HG02763 (cell line): ENCODE results near the gene OR51I1.

Experiments used
- ATAC-seq: cut with Tn5 transposase; IDR thresholded peaks from one replicate; pipeline ENCODE4 v1.9.1; 2021; ENCODE audit warnings: mild to moderate bottlenecking, moderate library complexity; ENCODE audit not compliant: unreplicated experiment

Gene OR51I1

GRCh38 chr11:5441414-5441813, at the start of gene OR51I1:
OR51I1 (minus strand) TSS chr11:5441514; CDS start chr11:5441514, 0 bp downstream.
- ATAC-seq = no peak

DNA sequence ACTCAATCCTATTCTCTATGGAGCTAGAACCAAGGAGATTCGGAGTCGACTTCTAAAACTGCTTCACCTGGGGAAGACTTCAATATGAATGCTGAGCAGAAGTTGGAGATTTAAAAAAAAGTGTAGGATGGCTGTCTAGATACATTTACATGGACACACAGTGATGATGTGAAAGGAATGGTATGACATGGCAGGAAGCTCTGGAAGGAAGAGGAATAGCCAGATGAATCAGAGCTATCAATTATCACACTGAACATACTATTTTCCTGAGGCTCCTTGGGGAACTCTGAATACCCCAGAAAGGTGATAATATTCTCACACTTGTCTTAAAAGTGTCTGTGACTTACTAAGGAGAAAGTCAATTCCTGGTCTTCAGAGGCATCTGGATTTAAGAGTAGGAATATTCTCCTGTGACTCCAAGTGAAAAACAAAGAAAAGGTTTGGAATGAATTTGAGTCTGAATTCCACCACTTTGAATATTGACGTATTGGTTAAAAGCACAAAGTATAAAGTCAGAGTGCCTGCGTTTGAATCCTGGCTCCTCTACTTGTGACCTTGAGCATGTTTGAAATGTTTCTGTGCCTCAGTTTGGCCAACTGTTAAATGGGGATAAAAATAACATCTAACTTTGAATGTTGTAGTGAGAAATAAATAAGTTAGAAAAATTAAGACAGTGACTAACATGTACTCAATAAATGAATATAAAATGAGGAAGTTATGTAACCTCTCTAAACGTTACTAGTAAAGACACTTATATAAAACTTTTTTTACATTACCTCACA, 48.5 kb upstream of the OR51I1 start:
- no peak for ATAC-seq

- no peak for ATAC-seq
These were observed 47.6 kb upstream of the OR51I1 start for GRCh38 chr11:5488798-5489399.

DNA sequence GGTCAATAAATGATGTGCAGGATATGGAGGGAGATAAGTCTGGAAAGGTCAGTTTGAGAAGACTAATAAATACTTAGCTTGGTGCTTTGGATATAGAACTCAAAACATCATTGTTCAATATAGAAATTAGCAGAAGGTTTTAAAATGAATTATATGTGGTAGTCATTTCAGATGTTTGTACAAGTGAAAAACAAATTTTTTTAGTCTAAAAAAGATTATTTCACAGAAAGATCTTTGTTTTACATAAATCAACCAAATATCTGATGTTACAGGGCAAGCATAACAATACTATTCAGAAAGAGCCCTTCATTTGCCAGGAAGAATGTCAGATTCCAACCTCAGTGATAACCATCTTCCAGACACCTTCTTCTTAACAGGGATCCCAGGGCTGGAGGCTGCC, 47.1 kb upstream of the OR51I1 start, which contains the start of gene OR52D1:
OR52D1 (plus strand) TSS at position 301 of the 400 bp plus-strand sequence; CDS start at position 323, 22 bp downstream.
- ATAC-seq = no peak

- no peak for ATAC-seq
These were observed 45.1 kb upstream of the OR51I1 start for GRCh38 chr11:5486421-5486820.

GRCh38 chr11:5486003-5486402, 44.7 kb upstream of the OR51I1 start:
- no peak for ATAC-seq

GRCh38 chr11:5476186-5476819, 35.0 kb upstream of the OR51I1 start:
- no peak for ATAC-seq

GRCh38 chr11:5473921-5474320, 32.6 kb upstream of the OR51I1 start:
- ATAC-seq = no peak

- no peak for ATAC-seq
These were observed 26.2 kb upstream of the OR51I1 start for GRCh38 chr11:5467527-5467926.

DNA sequence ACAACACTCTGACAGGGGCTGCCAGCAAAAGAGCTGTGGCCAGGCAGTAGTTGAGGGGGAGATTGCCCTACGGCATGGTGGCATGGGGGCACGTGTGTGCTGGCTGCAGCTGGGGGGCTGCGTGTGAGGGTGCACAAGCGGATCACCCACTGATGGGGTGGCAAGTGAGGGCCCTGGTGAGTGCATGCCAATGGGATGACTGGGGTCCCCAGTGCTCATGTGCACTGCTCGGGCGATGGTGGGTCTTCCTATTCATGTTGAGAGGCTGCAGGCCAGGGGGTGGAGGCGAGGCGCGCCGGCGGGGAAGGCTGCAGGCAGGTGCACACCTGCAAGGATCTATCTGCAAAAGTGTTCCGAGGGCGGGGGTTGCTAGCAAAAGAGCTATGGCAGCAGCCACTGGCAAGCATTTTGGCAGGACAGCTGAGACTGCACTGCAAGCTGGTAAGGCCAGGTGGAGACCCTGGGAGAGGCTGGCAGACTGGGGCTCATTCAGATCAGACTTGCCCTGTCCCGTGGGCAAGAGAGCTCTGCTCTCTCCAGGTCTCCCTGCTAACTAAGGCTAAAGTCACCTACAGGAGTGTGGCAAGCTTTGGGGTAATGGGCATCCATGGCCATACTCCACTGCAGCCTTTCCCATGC, 19.8 kb upstream of the OR51I1 start:
- ATAC-seq = no peak

GRCh38 chr11:5449432-5449831, 8.1 kb upstream of the OR51I1 start:
- ATAC-seq = no peak

DNA sequence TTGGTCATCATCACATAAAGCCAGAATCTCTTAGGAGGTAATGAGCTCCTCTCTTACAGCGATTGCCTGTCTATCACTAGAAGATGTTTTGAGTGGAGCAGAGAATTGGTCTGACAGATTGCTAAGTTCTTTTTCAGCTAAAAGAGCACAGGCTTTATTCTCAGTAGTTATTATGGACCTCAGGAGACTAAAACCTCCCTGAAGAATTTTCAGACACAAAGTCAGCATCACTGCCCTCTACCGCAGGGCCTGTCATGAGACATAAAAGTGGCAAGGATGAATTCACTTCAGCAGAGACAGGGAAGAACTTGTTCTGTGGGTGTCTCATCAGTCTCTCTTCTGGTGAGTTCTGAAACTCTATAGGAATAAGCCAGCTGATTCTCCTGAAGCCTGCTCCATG, 7.7 kb upstream of the OR51I1 start, which contains the start of gene OR51I2:
OR51I2 (plus strand) TSS at position 301 of the 400 bp plus-strand sequence. CDS start 4,166 bp downstream, outside the sequence.
- ATAC-seq = no peak

DNA sequence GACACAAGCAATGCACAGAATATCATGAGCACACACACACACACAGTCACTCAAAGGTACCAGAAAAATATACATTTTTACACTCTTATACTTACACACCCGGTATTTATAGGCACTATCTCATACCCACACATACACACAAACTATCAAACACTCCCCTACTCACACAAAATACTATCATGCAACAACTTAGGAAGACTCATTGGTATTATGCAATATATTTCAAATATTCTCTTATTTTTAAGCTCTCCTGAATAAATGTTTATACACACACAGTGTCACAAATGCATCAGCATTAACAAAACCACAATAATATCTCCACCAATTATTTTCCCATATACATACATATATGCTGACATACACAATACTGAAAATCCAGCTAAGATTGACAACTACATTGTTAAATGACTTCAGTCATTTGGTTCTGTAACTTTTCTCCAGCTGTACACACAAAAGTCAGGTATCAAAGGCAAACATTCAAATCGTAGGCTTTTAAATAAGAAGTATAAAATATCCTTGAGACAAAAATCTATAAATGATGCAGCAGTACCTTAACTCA, 2.6 kb upstream of the OR51I1 start:
- no peak for ATAC-seq

DNA sequence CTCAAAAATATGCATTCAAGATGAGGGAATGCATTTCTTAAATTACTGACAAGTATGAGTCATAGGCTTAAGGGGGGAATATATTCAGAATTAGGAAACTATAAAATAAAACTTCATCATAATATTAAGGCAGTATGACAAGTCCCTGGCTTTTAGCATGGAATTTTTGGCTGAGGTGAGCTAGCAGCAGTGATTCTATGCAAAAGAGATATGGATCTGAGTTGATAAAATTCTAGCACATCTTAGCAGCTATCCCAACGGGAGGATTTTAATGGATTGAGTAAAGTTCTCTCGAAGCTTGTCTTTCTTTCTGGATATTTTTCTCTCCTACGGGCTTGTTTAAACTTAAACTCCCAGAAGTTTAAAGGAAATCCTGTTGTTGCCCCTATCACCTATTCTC, 18.2 kb downstream of the OR51I1 start:
- no peak for ATAC-seq

GRCh38 chr11:5421811-5422210, 19.5 kb downstream of the OR51I1 start, which contains the start of gene OR51Q1:
OR51Q1 (plus strand) TSS chr11:5422111; CDS start chr11:5422201, 90 bp downstream.
- ATAC-seq = no peak

- ATAC-seq = no peak
These were observed 20.3 kb downstream of the OR51I1 start for GRCh38 chr11:5420993-5421392.

- no peak for ATAC-seq
These were observed 36.1 kb downstream of the OR51I1 start for GRCh38 chr11:5405173-5405572.

DNA sequence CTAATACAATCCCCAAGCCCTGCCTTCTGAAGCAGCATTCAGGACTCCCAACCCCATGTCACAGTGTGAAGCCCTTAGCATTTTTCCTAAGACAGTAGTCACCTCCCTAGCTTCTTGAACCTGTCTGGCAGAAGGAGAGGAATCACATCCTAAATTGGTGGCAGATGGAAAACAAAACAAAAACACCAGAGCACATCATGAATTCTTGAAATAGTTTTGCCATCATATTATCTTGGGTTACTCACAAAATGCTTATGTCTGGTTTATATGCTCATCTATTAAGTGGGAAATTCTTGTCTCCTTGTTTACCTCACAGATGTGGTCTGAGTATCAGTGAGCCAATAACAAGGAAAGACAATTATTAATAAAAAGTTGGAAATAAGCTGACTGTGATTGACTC, 42.4 kb downstream of the OR51I1 start:
- ATAC-seq = no peak

DNA sequence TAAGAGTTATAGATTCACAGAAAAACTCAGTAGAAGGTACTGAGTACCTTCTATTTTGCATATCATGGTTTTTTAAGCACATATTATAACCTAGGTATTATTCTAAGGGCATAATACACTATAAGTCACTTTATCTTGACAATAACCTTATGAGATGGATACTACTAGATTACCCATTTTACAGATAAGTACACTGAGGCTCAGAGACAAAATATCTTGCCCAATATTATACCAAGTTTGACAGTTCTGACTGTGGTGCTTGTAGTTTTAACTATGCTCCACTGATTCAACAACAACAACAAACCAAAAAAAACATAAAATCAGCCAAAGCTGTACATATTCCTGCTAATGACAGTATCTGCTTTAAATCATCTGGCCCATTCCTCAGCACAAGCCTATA, 47.2 kb downstream of the OR51I1 start:
- no peak for ATAC-seq
